GM04504 (cell line): ENCODE data around the gene CYP17A1.
A peak's percentile ranks its signal among the peaks of the same experiment; 100 is the strongest.

Experiments used
- DNase-seq: peaks from one replicate; pipeline ENCODE4 v3.0.0-alpha.2; 2012; ENCODE audit warnings: low read depth

The CYP17A1 gene

GRCh38 chr10:102804382-102805055 is 32.7 kb downstream of the CYP17A1 start:
- no peak for DNase-seq

DNA sequence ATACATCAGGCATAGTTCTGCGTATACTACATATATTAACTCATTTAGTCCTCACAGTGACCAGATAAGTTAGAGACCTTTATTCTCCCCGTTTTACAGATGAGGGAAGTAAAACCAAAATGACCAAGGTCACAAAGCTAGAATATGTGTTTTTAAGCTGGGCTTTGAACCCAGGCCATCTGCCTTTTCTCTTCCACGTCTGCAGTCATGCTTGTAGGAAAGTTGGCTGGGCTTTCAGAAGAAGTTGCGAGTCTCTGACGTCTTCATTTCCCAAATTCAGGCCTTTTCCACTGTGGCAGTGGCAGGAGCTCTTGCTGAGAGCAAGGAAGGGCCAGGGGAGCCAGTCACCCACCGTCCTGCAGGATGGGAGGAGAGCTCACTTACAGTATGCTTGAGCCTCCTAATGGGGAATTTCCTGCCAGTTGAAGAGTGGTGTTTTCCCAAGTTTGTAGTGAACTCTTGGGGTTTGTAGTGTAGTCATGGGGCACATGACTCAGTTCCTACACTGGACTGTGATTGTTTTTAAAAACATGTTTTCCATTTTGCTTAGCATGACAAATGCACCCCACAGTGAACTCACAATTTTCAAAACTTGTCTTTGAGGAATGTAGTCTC is 34.2 kb downstream of the CYP17A1 start:
- peak; percentile 86 for DNase-seq

- DNase-seq = no peak
These were observed 35.2 kb downstream of the CYP17A1 start for GRCh38 chr10:102801978-102802377.

GRCh38 chr10:102801496-102801895 is 35.7 kb downstream of the CYP17A1 start:
- DNase-seq = no peak

- no peak for DNase-seq
These were observed 36.4 kb downstream of the CYP17A1 start for GRCh38 chr10:102800611-102801335.

GRCh38 chr10:102799691-102800471 is 37.3 kb downstream of the CYP17A1 start:
- no peak for DNase-seq

GRCh38 chr10:102796407-102797176 is 40.6 kb downstream of the CYP17A1 start:
- DNase-seq = no peak

GRCh38 chr10:102795453-102796406 is 41.5 kb downstream of the CYP17A1 start:
- no peak for DNase-seq

DNA sequence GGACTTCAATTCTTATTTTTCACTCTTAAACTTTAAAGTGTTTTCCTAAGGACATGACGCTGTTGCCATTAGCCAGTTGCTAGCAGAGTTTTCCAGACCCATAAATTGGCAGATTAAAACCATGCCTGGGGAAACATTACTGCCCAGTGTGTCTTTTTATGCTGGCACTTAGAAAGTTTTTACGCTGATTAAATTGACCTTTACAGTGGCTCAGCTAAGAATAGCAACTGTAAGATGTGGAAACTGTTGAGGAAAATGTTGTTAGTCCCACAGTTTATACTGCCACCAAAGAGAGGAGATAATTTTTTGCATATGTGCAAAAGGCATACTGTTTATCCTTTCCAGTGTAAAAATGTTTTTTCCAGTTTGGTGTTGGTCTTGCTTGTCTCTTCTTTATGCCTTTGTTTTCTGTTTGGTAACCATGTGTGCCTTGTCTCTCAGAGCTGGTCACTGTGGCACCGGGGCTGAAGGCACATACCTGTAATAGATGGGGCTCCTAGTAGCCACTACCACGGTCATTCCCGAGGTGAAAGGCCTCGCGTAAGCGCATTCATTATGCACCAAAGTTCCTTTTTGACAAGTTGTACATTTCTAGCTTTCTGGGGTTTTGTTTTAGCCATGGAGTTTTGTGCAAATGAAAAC is 45.3 kb downstream of the CYP17A1 start:
- no peak for DNase-seq

- no peak for DNase-seq
These were observed 51.4 kb downstream of the CYP17A1 start for GRCh38 chr10:102785818-102786217.

DNA sequence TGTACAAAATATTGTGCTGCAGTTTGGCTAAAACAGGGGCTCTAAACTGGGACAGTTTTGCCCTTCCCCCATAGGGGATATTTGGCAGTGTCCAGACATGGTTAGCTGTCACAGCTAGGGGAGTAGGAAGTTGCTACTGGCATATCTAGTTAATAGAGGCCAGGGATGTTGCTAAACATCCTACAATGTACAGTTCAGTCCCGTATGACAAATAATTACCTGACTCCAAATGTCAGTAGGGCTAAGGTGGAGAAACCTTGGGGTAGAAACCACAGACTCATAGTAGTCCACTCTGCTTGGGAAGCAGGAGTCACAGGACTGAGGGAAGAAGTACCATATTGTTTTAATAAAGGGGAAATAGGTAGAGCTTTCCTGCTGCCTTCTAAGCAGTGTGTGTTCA is 53.6 kb downstream of the CYP17A1 start:
- no peak for DNase-seq

DNA sequence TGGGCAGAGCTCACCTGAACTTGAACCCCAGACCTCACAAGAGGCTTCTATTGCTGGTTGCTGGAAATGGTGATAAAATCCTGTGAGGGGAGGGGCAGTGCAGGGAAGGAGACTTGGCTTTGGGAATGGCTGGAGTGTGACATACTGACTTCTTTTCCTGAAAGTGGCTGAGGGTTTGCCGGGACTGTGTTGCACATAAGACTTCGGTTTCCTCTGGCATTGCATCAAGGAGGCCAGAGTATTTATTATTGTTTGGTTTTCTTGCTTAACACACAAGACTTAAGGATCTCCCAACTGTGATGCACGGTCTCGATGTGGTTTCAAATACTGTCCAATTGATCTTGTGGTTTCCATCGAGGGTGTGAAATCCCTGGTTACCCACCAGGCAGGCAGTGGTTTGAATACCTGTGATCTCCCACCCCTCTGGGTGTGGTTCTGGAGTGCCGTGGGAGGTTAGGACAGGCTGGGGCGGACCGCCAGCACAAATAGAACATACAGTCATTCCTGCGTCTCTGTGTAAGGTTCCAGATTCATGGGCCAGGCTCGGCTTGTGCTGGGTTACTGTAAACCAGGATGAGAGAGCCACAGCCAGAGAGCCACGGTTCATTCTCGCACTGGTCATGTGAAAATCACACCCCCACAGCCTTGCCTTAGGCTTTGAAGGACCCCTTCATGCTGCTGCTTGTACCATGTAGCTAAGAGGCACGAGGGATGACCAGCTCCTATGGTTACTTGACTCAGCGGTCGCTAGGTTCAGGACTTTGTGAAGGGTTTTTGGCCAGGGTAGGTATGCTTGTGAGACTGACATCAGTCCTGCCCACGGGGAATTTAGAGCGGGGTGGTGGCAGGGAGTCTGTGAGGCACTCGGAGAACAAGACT is 54.3 kb downstream of the CYP17A1 start:
- DNase-seq = peak; percentile 53

- DNase-seq = no peak
These were observed 55.2 kb downstream of the CYP17A1 start for GRCh38 chr10:102781921-102782557.

DNA sequence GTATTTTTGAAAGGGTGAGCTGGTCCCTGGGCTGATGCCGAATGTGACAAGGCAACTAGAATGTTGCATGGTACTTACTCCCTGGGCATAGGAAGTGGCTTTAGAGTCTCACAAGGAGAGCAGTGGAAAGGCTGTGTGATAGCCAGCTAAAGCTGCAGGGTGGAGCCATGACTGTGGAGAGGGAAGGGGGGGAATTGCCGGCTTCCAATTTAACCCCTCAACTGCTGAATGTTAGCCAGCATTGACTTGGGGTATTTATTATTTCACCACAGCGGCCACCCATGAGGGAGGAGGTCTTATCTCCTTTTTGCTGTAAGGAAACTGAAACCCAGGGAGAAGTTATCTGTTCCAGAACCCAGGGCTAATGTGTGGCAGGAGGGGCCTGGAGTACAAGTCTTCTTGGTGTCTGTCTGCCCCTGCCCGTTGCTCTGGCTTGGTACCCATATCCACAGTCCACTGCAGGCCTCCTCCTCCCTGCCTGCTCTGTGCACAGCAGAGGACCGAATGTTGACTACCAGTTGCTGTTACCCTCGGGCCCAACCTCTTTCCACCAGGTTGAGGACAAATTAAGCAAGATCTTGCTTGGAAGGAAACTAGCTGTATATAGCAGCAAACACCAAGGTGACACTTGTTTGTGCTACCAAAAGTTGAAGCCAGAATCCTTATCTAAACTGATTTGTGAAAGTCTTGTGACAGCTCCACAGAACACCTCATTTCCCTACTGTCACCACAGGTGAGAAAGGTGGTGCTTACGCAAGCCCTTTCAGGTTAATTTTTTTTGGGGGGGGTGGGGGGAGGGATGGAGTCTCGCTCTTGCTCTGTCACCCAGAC is 55.9 kb downstream of the CYP17A1 start:
- no peak for DNase-seq
